Cardiac fibroblast (primary cell): Measurements from ENCODE around the gene ZBTB7C.

Experiments
- DNase-seq, 2 donors: peaks; one replicate each; pipeline versions ENCODE4 v3.0.0 to v3.0.0-alpha.2; 2010; ENCODE audit warnings: low read depth in 2 of 2
- H3K4me3 ChIP-seq, 2 donors: replicated peaks in 1 of 2; 1 replicate in 1 of 2; 2 replicates in 1 of 2; pipeline ENCODE4 v1.5.1; 2011; ENCODE audit warnings: low read depth in 2 of 2, low read length in 2 of 2, mild to moderate bottlenecking in 2 of 2, moderate library complexity in 1 of 2
- TF ChIP-seq, protein P1 (sequence below): IDR thresholded peaks from one replicate; pipeline ENCODE4 v1.5.1; 2011; ENCODE audit warnings: low read depth, mild to moderate bottlenecking, low read length, inconsistent platforms

ZBTB7C gene

DNA sequence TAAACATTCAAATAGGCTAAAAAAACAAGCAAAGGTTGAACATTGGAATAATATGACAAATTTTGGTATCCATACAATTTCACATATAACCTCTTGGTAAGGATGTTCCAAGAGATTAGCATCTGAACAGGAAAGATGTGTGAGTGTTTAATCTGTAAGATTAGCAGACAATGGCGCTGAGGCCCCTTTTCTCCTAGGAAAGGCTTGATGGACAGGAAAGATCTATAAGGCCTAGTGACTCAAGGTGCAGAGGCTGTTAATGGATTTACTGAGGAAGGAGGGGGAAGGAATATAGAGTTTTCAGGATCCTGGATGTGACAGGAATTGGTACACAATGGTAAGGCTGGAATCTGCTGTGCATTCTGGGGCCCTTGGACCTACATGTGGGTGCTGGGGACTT is 430.6 kb downstream of the ZBTB7C start:
- no peak for DNase-seq
- TF ChIP-seq, protein P1, sequence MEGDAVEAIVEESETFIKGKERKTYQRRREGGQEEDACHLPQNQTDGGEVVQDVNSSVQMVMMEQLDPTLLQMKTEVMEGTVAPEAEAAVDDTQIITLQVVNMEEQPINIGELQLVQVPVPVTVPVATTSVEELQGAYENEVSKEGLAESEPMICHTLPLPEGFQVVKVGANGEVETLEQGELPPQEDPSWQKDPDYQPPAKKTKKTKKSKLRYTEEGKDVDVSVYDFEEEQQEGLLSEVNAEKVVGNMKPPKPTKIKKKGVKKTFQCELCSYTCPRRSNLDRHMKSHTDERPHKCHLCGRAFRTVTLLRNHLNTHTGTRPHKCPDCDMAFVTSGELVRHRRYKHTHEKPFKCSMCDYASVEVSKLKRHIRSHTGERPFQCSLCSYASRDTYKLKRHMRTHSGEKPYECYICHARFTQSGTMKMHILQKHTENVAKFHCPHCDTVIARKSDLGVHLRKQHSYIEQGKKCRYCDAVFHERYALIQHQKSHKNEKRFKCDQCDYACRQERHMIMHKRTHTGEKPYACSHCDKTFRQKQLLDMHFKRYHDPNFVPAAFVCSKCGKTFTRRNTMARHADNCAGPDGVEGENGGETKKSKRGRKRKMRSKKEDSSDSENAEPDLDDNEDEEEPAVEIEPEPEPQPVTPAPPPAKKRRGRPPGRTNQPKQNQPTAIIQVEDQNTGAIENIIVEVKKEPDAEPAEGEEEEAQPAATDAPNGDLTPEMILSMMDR, result no peak
- no peak overlapping the region for H3K4me3 ChIP-seq

DNA sequence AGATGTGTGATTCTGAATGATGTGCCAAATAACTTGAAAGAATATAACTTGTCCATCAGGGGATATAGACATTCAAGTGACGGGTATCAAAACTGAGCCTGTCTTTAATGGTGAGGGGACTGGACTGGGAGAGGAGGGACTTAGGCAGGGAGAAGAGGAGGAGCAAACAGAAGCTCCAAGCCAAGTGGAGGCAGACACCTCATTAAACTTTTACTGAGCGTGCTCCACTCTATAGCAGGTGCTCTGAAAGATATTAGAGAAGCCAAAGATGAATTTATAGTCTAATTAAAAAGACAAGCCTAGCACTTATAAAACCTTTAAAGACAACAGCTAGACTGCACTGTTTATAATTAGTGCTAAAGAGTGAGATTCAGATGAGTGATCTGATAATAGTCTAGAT is 431.0 kb downstream of the ZBTB7C start:
- TF ChIP-seq, protein P1, result no peak
- no peak for DNase-seq
- H3K4me3 ChIP-seq, result no peak overlapping the region
